Measurements from ENCODE around the gene PRR5L. TPM values are rescaled to one million over a fixed set of nuclear protein-coding genes. Genes with fewer than 3 reads are reported as not detected.

The PRR5L gene
- total RNA-seq, 4 donors from 2014 or later: 4.7 to 11.5 (median 6.0) TPM

DNA sequence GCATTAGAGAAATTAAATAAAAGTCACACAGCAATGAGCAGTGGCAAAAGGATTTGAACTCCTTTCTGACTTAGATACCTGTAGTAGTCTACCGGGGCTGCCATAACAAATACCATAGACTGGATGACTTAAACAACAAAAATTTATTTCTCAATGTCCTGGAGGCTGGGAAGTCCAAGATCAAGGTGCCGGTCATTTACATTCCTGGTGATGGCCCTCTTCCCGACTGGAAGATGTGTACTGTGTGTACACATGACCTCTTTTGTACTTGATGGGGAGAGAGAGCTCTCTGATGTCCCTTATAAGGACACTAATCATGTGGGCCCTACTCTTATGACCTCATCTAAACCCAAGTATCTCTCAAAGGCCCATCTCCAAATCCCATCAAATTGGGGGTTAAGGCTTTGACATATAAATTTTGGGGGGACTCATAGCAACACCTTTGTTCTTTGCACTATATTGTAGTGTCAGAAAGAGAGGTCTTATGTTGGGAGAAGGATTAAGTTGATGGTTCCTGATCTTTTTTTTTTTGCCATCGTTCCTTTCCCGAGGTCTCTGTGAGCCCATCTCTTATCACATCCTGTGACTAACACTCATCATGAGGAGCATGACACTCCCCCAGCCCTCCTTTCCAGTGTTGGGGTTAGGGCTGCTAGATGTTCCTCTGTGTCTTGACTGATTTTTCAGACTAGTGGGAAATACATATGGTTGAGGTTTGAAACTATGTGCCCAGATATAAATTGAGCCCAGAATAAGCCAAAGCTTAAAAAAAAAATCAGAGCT, 109.7 kb downstream of the PRR5L start:
- TF ChIP-seq POLR2A (IDR thresholded peaks at IDR 0.05): no peak
- TF ChIP-seq, protein P1, sequence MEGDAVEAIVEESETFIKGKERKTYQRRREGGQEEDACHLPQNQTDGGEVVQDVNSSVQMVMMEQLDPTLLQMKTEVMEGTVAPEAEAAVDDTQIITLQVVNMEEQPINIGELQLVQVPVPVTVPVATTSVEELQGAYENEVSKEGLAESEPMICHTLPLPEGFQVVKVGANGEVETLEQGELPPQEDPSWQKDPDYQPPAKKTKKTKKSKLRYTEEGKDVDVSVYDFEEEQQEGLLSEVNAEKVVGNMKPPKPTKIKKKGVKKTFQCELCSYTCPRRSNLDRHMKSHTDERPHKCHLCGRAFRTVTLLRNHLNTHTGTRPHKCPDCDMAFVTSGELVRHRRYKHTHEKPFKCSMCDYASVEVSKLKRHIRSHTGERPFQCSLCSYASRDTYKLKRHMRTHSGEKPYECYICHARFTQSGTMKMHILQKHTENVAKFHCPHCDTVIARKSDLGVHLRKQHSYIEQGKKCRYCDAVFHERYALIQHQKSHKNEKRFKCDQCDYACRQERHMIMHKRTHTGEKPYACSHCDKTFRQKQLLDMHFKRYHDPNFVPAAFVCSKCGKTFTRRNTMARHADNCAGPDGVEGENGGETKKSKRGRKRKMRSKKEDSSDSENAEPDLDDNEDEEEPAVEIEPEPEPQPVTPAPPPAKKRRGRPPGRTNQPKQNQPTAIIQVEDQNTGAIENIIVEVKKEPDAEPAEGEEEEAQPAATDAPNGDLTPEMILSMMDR (IDR thresholded peaks at IDR 0.05): no peak

DNA sequence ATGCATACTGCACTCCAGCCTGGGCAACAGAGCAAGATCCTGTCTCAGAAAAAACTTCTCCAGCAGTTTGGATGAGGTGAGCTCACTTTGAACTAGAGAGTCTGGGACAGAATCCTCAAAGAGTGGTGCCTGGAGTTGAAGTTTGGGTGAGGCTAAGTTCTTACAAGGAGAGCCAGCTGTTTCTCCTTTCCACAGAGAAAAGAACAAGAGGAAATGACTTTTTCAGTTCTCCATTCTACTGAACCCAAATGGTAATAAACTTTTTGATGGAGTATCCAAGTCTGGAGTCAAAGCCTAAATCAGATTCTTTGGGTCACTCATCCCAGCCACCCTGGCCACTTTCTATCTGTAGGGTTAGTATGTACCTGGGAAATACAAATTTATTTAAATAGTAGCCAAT, 111.3 kb downstream of the PRR5L start:
- H3K4me1 ChIP-seq: peaks cover 0 to 11% of the 10 kb centered on the region in 2 donors
- intact Hi-C loops (cut with DNase I): no loop called here

More for the DNA sequence above, 109.7 kb downstream of the PRR5L start:
- no peak for DNase-seq
- Histone ChIP-seq H3K27ac (no peak overlapping the region), H3K27me3 (no peaks in the 10 kb centered on the region), H3K4me3 (replicated peaks in 1 of 3) (no peak overlapping the region), H3K9me3 (no peaks in the 10 kb centered on the region), H3K36me3 (no peaks in the 10 kb centered on the region), H3K4me1 (peaks cover 0 to 7% of the 10 kb centered on the region in 2 donors)
- intact Hi-C loops (cut with DNase I): no loop called here
- 77 to 86% methylated on average over 5 of the region's 5 CpGs for WGBS, 2 donors

DNA sequence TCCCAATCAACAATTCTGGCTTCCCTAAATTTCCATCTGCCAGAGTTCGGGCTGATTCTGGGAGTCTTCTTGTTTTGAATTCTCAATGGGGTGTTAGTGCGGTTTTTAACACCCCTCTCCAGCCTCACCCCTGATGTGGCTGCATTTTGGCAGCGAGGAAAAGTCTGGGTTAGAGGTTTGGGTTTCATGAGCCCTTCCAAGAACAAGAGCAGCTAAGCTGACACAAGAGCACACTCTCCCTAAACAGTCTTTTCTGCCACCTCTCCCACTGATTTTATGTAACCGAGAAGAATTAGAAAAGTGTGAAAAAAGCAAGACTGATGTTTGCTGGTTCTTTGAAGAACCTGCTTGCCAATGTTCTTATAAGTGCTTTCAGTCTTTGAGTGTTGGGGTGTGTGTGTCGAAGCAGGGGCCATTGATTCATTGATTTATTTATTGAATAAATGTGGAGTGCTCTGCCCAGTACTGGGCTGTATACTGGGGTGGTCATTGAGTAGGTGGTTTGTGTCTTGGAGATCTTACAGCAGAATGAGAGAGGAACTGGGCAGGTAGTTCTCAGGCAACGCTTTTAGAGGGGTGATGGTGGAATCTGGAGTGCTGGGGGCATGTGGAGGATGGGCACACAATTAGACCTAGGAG, 112.5 kb downstream of the PRR5L start:
- Histone ChIP-seq H3K36me3 (no peaks in the 10 kb centered on the region), H3K9me3 (no peaks in the 10 kb centered on the region), H3K27me3 (no peaks in the 10 kb centered on the region), H3K27ac (no peak overlapping the region), H3K4me1 (peaks cover 0 to 11% of the 10 kb centered on the region in 2 donors), H3K4me3 (replicated peaks in 1 of 3) (no peak overlapping the region)
- no peak for TF ChIP-seq POLR2A (IDR thresholded peaks at IDR 0.05)
- TF ChIP-seq, protein P1 (IDR thresholded peaks at IDR 0.05): no peak
- intact Hi-C loops (cut with DNase I): no loop called here
- DNase-seq: no peak
- WGBS, 2 donors: 55 to 71% methylated on average over 6 of the region's 6 CpGs

More for the DNA sequence above, 111.3 kb downstream of the PRR5L start:
- no peak overlapping the region for H3K4me3 ChIP-seq (replicated peaks in 1 of 3)
- no peak overlapping the region for H3K27ac ChIP-seq
- no peaks in the 10 kb centered on the region for H3K36me3 ChIP-seq
- no peak for DNase-seq
- no peaks in the 10 kb centered on the region for H3K9me3 ChIP-seq
- TF ChIP-seq POLR2A (IDR thresholded peaks at IDR 0.05): no peak
- TF ChIP-seq, protein P1 (IDR thresholded peaks at IDR 0.05): no peak
- H3K27me3 ChIP-seq: no peaks in the 10 kb centered on the region

DNA sequence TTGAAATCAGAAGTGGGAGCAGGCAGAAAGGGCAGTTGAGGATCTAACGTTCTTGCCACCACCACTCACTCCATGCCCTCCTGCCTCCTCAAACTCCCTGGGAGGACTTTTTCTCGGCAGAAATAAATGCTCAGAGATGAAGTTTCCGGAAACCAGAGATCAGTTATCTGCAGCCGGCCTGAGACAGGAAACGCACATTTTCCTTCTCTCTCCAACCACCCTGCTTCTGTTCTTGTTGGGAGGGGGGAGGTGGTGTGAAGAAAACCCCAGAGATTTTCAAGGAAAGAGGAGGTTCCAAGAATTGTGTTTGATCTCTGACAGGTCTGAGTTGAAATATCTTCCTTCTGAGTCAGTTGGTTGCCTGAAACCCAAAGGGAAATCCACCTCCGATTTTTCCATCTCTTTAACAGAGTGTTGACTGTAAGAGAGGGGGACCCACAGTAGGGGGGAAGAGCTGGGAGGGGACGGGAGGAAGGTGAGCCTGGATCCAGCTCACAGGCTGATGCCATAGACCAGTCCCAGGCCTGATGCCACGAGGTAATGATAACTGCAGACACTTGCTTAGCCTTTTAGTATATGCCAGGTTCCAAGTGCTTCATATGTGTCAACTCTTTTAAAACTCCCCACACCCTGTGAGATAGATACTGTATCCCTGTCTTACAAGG, 113.2 kb downstream of the PRR5L start:
- no peak overlapping the region for H3K4me3 ChIP-seq (replicated peaks in 1 of 3)
- DNase-seq: no peak
- H3K36me3 ChIP-seq: no peaks in the 10 kb centered on the region
- peak overlapping the region in 1 of 3 donors; percentile 6 for H3K27ac ChIP-seq
- H3K4me1 ChIP-seq: peaks cover 0 to 11% of the 10 kb centered on the region in 2 donors
- TF ChIP-seq, protein P1 (IDR thresholded peaks at IDR 0.05): no peak
- no peak for TF ChIP-seq POLR2A (IDR thresholded peaks at IDR 0.05)
- no peaks in the 10 kb centered on the region for H3K27me3 ChIP-seq
- intact Hi-C loops (cut with DNase I): no loop called here
- H3K9me3 ChIP-seq: no peaks in the 10 kb centered on the region
- WGBS, 2 donors: 44 to 48% methylated on average over 8 of the region's 8 CpGs

Data from thyroid gland (tissue), 4 donors.